HG03342 (cell line): ENCODE results near the gene EXOC2.
"Not testable (repeated sequence)": the region's sequence is repeated elsewhere in the genome, so short reads cannot be mapped to it uniquely, and the experiment has no call there.

Experiments used
- ATAC-seq: cut with Tn5 transposase; IDR thresholded peaks from one replicate; pipeline ENCODE4 v1.9.1; 2021; ENCODE audit warnings: mild to moderate bottlenecking, moderate library complexity; ENCODE audit not compliant: unreplicated experiment

Gene EXOC2

DNA sequence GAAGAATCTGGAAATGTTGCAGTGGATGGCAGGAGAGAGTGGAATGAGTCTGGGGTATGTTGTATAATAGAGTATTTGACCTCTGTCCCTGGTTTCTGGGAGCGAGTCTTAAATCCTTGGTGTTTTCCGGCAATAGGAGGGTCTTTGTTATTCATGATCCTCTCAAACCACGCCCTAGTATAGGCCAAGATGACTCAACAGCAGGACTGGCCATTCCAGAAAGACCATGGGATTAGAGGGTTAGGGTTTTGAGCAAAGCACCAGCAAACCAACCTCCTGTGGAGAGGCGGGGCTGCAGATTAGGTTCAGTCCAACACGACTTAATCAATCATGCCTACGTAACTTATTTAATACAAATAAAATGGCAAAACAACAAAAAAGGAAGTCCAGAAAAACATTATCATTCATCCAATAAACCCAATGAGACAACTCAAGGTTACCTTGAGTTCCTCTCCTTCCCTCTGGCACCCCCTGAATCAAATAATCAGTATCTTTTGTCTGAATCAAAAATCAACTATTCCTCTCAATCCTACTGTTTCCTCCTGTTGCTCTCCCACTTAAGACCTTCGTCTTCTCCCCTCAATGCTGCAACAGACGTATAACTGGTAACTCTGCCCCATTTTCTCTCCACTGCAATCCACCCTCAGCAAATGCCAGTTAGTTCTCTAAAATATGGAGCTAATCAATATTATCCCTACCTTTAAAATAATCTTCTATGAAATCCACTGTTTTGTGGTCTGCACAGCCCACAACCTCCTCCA is 51.5 kb downstream of the EXOC2 start:
- ATAC-seq: no peak

DNA sequence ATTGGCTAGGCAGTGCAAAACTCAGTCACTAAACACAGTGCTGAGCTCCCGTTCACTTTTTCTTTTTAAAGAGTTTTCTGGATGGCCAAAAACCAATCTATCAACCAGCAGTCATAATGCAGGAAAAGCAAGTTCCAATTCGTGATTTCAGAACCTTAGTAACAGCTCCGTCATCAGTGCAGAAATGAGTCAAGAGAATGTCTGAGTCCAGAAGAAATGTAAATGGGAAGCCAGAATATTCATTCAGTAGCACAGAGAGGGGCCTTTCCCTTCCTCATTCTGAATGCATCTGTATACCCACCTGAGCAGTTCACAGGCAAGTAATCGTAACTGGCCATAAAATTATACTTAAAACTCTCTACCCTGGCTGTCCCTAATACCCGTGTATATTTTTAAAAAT is 56.5 kb downstream of the EXOC2 start:
- peak; percentile 66 for ATAC-seq

DNA sequence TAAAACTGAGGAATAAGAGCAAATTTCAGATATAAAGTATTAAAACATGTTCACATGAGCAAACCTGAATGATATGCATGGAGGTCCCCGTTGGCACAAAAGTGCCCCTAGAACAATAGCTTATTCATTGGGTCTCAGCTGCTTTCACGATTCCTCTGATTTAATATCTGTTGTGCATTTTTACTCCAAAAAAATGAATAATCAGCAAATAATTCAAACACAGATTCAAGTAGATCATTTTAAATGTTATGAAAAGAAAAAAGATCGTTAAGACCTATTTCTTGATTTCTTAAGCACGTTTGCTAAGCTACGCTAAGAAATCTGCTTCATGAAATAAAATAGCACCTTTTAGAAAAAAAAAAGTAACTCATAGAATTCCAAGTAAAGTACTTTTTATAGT is 57.7 kb downstream of the EXOC2 start:
- ATAC-seq: no peak

DNA sequence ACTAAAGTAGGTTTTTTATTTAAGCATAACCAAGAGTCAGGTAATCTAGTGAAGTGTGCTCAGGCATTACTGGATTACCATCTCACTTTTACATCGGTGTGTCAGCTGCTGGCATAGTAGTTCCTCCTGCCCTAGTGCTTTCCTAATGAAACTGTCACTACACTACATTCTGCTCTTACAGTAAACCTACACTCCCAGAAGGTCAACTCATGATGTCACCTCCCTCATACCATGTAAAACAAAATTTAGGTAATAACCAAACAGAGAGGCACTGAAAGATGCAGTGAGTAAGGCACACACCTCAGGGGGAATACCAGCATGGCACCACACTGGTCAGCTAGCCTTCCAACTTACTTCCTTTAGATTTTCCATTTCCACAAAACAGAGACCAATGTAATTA is 59.3 kb downstream of the EXOC2 start:
- no peak for ATAC-seq

DNA sequence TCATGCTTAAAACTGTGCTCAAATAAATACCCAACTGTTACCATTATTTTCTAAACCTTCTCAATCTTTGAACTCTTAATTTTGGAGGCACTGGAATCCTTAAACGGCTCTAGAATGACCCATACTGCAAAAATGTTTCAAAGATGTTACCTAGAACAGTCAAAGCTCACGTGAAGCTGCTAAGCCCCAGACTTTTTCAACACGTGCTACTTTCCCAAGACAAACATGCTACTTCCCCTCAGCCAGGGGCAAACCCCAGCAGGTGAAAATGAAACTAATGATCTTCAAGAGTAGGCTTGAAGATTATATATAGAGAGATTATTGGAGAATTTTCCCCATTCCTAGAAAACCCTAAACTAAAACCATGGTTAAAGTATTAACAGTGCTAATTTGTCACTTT is 64.2 kb downstream of the EXOC2 start:
- ATAC-seq: no peak

DNA sequence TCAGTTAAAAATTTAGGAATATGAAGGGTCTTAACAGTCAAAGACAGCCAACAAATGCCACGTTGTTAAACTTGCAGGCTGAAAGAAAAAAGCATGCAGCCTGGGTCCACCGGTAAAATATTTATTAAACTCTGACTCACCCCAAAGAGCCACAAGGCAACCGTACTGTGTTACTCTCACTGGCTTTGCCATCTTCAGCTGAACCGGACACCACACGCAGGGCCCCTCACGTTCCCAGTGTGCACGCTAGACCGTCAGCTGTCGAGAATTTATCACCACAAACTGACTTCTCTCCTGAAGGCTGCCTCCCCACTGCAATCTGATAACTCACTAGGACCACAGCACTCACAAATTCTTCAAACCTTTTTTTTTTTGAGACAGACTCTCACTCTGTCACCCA is 66.7 kb downstream of the EXOC2 start:
- no peak for ATAC-seq

DNA sequence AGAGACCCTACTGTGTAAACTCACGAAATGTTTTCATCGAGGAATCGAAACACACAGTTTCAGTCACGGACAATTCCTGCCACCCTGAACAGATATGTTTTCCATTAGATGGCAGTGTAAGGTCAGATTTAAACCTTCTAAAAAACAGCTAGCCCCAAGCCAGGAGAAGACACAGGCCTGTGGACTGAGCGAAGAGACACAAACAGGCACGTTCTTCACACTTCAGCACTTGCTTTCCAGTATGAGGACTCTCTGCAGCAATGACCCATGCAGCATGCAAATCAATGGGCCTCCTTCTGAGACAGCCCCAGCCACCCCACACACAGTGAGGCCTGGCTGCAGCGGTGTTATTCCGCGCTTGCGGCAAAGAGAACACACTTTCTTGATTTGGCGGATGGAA is 68.0 kb downstream of the EXOC2 start:
- no peak for ATAC-seq

DNA sequence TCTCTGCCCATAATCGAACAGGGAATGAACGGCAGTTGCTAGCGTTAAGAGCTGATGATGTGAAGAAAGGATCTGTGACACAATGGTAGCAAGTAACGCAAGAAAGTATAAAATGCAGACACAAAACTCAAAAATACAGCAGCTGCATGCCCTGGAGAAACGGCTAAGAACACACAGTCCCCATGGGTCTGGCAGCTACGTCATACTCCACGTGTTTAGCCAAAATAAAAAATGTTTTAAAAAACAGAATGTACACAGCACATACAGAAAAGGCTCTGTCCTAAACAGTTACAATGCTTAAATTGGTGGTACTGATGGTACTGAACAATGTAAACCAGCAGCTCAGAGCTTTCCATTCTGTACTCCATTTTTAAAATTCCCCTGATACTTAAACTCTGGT is 70.5 kb downstream of the EXOC2 start:
- ATAC-seq: no peak

DNA sequence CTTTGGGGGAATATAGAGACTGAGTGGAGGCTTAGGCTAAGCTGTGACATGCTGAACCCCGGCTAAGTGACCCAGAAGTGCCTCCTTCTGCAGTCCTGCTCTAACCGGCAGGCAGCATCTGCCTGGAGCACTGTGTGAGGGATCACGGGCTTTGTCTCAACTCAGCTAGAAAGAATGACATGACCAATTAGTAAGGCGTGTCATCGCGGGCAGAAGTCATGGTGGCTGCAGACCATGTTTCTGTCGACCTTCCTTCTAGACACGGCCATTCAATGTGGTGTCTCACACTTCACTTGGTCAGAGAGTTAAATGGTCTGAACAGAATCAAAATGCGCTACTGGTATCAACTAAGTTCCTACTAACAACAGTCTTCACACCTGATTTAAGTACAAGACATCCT is 71.0 kb downstream of the EXOC2 start:
- ATAC-seq: no peak

DNA sequence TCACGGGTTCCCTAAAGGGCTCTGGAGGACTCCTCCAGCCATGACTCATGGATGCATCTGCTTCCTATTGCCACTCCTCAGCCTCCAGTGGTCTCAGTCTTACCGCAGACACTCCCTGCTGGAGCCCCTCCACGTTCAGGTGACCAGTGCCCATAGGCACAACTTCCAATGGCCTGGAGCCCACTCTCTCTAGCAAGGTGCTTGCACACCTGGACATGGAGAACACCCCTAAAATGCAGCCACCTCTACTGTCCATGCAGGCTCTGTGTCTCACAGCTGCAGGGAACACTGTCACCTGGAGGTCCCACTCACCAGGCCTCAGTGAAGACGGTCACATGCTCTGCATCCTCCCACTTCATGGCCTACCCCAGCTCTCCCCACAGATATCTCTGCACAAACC is 72.0 kb downstream of the EXOC2 start:
- no peak for ATAC-seq

DNA sequence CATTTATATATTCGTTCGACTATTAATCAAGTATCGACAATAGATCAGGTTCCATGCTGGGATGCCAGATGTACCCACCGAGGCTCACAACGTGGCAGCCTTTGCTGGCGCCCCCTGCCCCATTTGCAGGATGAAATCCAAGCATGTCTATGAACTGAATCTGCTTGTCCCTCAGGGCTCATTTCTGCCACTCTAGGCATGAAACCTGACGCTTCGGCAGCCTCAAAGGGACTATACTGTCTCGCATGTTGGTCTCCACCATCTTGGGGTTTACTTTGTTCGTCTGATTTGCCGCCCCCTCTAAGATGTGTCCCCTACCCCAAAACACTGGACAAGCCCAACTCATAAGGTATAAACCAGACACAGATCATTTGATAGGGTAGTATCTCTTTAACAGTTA is 72.8 kb downstream of the EXOC2 start:
- ATAC-seq: no peak

DNA sequence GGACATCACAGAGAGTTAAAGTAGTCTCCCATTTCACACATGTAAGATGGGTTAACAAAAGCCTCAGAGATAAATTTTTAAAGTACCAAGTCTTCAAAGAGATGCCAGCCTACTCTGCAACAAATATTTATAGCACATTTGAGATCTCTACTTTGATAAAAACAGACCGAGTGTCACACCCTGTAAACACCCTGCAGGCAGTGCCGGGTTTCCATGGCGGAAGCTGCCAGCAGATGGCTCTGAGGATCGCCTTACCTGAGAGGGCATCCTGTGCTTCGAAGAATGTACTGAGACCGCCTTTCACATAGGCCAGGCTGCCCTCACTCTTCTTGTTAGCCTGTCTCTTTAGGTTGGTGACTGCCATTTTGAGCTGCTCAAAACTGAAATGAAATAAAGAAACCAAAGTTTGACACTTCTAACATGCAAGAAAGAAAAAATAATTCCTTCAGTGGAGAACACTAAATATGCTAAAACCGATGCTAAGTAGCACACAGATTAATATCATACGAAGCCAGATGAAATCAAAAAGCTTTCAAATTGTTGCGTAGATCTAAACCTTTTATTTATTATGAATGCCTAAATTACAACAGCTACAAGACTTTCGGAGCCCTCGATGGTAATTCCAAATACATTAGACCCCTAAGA is 75.4 kb downstream of the EXOC2 start:
- no peak for ATAC-seq

DNA sequence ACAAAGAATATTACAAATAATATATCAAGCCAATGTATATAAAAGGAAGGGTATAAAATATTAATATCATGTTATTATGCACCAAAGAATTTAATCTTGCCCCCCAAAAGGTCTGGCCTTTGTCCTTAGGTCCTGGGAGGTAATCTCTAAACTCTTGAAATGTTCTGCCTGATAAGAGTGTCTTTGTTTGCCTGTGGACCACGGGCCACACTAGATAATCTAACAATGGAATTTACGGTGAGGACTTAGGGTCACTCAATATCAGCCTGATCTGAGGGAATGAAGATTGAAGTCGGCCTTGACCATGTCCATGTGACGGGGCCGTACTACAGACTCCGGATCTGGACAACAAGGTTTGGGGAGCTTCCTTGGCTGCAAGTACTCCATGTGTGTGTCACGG is 79.0 kb downstream of the EXOC2 start:
- ATAC-seq: no peak

DNA sequence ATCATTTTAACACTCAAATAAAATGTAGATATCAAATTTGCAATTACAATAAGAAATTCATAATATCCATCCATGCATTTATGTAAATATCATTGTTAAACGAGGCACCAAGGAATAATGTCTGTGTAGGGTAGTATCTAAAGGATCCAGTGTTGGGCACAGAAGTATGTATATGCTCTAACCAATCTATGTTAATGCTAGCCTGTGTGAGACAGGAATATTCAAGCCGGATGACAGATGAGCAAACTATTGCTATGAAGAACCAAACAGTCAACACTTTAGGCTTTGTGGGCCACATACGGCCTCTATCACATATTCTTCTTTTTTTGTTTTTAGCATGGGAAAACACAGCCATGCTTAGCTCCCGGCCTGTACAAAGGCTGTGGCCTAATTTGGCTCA is 81.0 kb downstream of the EXOC2 start:
- ATAC-seq: no peak

DNA sequence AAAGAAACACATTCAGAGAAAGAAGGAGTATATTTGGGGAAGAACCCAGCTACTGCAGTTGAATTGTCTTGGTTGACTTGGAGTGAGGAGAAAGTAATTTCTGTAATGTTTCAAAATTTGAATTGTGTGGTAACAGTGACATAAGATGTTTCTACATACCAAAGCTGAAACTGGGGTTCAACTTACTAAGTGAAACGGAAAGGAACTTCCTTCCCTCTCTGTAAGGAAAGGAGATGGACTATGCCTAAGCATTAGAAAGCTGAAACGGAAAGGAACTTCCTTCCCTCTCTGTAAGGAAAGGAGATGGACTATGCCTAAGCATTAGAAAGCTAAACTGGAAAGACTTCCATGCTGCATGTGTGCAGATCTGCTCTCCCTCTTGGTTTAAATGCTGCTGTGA is 82.1 kb downstream of the EXOC2 start:
- ATAC-seq: no peak

DNA sequence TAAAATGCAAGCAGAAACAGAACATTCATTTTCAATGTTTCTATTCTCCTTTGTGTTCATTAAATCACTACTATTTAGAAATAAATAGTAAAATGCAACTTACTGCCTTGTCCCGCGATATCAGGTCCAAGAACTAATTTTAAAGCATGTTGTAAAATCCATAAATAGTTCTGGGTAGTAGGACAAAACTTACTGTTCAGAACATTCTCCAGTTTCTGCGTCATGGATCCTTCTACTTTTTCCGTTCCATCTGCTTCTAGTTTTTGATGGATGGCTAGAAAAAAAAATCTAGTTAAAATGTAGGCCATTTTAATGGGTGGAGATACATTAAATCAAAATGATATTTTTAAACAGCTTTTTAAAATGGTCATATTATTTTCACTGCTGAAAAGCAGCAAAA is 83.0 kb downstream of the EXOC2 start:
- ATAC-seq: no peak

DNA sequence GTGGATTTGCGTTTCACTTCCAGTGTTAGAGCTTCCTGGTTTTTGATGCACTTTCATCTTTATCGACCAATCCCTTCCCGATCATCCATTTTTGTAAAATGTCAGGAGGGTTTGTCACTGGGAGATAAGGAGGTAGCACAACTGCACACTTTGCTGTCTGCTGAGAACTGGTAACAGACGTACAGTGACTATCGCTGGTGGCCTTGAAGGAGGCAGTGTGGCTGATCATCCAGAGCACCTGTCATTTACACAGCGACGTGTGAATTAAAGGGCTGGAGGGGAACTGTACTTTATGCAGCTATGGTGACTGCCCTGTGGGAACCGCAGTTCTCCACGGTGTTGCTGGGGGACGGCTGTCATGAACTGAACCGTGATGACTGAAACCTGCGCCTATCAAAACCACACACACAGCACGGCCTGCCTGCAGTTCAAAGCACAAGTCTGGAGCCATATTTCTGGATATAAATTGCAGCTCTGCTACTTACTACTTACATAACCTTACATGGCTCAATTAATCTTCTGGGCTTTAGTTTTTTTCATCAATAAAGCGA is 86.0 kb downstream of the EXOC2 start:
- ATAC-seq: no peak

DNA sequence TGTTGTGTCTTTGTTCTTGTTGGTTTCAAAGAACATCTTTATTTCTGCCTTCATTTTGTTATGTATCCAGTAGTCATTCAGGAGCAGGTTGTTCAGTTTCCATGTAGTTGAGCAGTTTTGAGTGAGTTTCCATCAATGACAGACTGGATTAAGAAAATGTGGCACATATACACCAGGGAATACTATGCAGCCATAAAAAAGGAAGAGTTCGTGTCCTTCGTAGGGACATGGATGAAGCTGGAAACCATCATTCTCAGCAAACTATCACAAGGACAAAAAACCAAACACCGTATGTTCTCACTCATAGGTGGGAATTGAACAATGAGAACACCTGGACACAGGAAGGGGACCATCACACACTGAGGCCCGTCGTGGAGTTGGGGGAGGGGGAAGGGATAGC is 87.0 kb downstream of the EXOC2 start:
- ATAC-seq: not testable (repeated sequence)

DNA sequence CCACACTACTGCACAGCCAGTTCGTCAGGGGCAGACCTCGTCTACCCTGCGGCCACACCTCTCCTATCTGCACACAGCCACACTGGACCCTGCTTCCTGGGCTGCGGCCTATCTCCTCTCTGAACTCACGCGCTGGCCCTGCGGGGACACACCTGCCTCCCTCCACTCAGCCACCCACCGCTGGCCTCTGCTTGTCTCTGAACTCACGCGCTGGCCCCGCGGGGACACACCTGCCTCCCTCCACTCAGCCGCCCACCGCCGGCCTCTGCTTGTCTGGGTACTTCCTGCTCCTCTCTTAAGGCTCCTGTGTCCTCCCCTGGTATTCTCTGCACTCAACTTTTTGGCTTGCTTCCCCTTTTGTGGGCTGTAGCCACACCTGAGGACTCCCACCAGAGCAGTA is 88.4 kb downstream of the EXOC2 start:
- ATAC-seq: no peak

DNA sequence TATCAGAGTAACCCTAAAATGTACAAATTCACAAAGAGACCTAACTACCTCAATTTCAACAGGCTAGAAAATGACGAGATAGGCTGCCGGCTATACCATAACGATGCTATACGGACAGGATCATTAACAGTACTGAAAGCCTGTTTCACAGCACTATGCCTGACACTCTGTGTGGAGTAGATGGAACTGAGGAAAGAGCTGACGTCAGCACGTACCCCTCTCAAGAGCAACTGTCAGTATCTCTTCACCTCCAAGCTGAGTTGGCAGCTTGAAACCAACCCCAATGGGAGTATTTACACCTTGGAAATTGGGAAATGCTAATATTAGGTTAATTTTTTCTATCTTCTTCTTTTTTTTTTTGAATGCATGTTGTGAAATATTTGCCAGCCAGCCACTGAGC is 89.7 kb downstream of the EXOC2 start:
- ATAC-seq: no peak

DNA sequence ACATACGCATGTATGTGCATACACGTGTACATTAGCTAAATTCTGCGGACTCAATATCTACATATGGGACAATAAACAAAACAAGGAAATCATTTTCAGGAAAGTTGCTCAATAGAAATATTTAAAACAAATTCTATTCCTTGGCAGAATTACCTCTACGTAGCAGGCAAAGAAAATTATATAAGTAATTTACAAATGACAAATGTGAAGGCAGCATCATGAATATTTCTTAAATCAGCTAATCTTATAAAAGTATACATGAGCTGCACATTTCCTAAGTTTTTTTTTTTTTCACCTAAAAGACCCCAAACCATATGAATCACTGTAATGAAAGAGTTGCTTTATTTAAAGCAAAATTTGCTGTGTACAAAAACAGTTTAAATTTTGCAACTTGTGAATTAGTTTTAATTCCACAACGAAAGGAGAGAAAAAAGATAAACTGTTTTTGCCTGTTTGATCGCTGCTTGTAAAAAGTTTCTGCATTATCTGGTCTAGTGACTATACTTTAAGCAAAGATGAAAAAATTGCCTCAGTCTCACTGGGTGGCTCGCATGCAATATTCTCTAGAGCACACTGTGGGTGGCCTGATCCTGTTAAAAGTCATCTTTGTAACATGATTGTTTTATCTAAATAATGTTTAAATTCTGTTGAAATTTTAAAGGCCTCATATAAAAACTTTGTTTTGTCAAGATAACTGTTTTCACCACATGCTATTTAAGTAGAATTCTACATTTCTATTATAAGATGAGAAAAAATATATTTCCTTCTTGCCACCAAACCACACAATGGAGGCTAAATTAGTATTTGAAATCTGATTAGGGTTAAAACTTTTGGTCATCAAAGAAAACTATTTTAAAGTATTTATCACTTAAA is 93.1 kb downstream of the EXOC2 start:
- no peak for ATAC-seq

DNA sequence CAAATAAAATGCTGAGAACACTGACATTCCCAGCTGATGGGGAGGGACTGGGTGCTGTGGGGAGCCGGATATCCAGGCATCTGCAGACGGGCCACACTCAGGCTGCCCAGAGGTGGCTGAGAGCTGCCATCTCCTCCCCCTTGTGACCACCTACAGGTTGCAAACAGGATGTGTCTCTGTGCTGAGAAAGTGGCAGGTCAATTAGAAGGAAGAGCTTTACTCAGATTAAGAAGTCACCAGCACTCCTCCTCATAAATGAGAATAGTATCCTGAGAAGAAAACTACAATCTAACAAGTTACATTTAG is 99.1 kb downstream of the EXOC2 start:
- no peak for ATAC-seq
